Kidney capillary endothelial cell (primary cell): ENCODE measurements around the gene CTNNBL1.

Source experiments
- DNase-seq: peaks from one replicate; pipeline ENCODE4 v3.0.0-alpha.2; 2018; ENCODE audit warnings: low spot score

Gene CTNNBL1

GRCh38 chr20:37777012-37777950, 83.5 kb downstream of the CTNNBL1 start:
- peak; percentile 10 for DNase-seq

DNA sequence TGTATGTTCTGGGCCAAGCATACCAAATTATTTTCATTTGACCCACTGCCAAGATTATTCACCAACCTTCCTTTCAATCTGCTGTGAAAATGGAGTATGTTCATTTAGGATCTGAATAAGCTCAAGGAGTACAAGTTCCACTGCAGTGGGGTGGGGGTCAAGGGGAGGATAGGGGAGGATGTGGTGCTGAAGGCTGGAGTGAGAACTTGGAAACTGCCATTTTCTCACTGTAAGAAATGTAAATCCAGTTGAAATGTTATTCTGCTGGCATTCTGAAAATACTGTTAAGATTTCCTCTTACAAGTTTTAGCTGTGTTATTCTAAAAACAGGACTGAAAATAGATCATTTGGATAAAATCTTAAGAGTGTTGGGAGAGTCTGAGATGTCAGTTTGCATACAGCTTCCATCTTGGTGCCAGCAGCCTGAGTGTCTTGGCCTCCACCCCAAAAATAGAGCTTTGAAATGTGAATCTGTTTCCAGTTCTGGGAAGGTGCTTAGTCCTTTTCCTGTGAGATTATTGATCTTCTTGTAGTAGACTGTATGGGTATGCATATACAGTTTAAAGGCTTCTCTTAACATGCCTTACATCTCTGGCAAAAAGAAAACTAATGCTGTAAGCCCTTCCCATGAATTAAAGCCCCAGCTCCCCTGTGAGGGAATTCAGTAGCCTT, 84.3 kb downstream of the CTNNBL1 start:
- no peak for DNase-seq

DNA sequence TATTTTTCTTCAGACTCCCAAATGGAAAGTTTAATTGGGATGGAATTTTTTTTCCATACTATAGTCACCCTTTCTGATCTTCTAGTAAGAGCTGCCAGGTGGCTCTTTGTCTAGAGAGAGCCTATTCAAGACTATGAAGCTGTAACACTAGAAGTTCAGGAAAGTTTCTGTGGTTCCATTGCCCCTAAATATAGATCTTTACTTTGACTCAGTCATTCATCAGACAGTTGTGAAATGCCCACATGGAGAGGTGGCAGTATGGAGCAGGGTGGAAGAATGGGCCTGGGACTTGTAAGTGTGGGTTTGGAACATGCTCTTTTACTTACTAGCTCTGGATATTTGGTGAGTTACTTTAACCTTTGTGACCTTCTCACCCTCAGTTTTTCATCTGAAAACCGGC, 87.8 kb downstream of the CTNNBL1 start:
- no peak for DNase-seq

DNA sequence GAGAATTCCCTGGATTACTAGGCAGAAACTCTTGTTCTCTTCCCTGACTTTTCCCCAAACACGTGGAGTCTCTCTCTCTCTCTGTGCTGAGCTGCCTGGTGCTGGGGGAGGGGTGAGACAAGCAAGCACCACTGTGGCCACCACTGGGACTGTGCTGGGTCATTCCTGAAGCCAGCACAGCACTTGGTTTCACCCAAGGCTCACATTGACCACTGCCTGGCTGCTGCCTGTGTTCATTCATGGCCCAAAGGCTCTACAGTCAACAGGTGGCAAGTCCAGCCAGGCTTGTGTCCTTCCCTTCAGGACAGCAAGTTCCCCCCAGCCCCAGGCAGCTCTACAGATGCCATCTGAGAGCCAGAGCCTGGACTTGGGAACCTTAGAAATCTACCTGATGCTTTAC, 92.2 kb downstream of the CTNNBL1 start:
- no peak for DNase-seq

- no peak for DNase-seq
These were observed 95.6 kb downstream of the CTNNBL1 start for GRCh38 chr20:37789408-37789807.

DNA sequence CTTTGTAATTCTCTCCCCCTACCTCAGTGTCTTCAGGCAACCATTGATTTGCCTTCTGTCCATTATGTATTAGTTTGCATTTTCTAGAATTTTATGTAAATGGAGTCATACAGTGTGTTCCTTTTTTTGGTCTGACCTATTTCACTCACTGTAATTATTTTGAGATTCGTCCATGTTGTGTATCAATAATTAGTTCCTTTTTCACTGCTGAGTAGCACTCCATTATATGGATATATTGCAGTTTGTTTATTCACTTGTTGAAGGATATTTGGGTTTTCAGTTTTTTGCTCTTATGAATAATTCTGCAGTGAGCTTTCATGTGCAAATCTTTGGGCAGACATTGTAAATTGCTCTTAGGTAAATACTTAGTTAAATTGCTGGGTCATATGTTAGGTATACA, 97.1 kb downstream of the CTNNBL1 start:
- no peak for DNase-seq

DNA sequence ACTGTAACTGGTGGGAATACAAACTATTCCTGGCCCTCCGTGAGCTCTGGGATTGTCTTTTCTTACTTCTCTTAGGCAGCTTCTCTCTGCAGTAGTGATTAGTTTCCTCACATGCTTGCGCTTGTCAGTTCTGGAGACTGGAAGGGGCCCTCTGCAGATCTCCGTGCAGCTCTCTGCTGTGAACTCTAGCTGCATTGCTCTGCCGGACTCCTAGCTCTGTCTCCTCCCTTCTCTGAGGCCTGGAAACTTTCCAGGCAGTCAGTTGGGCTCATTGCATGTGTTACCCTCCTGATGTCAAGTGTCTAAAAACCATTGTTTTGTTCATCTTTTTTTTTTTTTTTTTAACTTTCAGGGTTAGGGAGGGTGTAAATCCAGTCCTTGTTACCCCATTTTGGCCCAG, 102.3 kb downstream of the CTNNBL1 start:
- no peak for DNase-seq

DNA sequence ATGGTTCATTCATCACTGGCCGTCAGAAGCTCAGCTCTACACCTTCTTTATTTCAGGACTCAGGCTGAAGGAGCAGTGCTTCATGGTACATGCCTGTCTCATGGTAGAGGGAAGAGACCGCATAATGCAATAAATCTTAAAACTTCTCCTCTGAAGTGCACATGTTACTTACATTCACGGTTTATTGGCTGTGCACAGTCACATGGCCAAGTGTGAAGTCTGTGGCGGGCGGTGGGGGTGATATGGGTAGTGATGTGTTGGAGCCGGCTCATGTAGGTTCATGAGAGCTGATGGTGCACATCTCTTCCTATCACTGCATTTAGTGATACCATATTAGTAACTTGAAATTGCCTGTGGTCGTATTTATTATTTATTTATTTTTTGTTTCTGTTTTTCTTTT, 102.9 kb downstream of the CTNNBL1 start:
- no peak for DNase-seq

GRCh38 chr20:37797669-37798175, 103.9 kb downstream of the CTNNBL1 start:
- DNase-seq, result no peak

DNA sequence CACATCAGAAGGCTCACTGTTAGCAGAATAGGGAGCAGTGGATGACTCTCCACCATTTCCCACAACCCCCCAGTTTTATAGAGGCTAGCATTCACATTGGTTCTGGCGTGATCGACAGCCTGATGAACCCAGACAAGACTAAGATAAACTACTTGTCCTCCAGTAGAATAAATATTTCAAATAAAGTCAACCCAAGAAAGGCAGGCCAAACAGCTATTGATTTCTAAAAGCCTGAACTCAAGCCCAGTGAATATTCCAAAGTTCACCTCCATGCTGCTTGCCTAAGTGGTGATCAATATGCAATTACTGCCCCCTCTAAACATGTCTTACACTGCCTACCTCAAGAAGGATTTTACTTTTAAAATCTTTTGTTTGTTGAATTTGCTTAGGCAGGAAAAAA, 104.5 kb downstream of the CTNNBL1 start:
- no peak for DNase-seq

GRCh38 chr20:37800618-37801017, 106.8 kb downstream of the CTNNBL1 start:
- no peak for DNase-seq

GRCh38 chr20:37801921-37802320, 108.1 kb downstream of the CTNNBL1 start:
- DNase-seq, result no peak

DNA sequence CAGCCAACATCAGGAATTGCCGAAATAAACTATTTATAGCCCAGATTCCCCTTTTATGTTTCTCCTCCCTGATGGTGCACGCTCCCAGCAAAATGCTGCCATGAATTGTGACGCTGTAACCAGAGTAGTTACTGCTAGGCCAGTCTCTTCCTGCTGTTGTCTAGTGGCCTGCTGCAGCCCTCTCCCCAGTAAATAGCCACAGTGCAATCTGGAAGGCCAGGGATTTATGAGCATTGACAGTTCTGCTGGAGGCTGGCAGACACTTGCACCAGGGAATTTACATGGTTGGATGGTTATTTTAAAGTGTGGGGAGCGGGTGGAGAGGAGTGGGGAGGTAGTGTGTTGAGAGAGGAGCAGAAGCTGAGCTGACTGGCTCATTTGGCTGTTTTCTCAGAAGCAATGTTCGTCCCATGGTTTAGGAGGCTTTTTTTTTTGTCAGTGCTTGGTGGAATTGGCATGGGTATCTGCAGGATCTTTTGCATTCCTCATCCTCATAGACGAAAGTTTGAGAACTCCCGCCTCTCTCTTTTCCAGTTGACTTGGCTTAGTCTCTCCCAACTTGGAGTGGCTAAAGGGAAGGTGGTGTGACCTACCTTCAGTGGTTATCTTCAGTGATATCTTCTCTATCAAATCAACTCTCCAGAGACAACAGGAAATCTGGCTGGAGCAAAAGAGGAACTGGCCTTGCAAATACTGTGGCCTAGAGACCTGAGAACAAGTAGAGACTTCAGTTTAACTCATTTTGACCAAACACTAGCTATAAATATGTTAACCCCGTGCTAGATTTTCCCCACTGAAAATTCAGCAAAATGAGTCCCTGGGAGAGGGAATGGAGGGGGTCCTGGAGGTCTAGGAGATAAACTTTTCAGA, 109.8 kb downstream of the CTNNBL1 start:
- no peak for DNase-seq

DNA sequence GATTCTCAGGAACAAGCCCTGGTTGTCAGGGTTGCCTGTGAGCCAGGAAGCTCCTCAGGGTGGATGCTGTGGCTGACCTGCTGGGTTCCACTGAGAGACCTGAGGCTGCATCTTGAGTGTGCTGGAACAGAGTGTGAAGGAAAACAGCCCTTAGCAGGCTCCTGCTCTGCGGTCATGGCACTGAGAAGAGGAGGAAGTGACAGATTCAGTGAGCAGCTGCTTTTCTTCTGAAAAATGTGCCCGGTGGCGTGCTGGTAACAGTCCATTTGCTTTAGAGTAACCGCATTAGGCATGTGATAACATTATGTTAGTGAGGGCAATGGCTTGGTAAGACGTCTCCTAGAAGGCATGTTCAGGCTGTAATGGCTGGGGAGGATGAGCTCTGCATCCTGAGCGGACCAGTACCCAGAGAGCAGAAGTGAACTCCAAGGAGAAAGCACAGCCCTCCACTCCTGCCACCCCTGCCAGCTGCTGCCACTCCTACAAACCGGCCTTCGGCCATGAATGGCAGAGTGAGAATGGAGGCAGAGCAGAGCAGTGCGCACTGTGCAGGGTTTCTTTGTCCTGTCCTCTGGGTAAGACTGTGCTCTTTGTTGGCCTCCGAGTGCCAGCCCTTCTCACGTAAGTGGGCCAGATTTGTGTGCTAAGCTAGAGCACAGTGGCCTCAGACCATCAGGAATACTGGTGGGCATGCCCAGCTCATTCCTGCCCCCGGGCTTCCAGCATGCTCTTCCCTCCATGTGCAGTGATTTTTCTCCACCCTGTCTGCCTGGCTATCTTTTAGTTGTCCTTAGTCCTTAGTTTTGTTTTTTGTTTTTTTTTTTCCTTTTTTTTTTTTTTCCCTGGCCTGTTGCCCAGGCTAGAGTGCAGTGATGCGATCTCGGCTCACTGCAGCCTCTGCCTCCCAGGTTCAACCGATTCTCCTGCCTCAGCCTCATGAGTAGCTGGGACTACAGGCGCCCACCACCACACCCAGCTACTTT, 111.0 kb downstream of the CTNNBL1 start:
- no peak for DNase-seq

GRCh38 chr20:37807471-37808232, 113.8 kb downstream of the CTNNBL1 start:
- no peak for DNase-seq

DNA sequence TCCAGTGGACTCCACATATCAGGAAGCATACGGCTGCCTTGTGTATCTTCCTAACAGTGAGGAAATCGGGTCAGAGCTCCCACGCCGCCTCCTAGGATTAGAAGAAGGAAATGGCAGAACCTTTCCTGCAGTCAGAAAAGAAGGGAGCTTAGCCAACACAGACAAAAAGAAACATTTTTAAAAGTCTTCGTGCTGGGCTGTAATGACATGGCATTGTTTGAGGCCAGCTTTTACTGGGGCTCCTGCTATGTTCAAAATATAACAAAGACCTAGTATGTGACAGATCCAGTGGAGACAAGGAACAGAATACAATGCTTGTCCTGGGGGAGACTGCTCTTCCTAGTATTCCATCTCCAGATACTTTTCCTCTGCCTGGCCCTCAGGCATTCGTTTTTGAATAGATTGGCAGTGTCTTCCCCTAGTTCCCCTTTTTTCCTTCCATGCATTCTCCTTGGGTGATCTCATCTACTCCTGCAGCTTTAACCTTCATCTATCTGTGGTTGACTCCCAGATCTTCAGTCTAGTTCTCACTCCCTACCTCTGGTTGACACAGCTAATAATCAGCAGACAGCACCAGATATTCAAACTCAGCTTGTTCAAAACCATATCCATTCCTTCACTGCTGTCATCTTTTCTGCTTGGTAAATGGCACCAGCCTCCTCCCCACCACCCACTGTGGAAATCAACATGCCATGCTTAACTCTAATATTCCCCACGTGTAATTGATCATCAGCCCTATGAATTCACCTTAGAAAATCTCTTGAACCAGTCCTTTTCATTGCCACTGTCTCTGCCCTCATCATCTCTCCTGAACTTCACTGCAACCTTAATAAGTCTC, 114.6 kb downstream of the CTNNBL1 start:
- DNase-seq, result no peak

DNA sequence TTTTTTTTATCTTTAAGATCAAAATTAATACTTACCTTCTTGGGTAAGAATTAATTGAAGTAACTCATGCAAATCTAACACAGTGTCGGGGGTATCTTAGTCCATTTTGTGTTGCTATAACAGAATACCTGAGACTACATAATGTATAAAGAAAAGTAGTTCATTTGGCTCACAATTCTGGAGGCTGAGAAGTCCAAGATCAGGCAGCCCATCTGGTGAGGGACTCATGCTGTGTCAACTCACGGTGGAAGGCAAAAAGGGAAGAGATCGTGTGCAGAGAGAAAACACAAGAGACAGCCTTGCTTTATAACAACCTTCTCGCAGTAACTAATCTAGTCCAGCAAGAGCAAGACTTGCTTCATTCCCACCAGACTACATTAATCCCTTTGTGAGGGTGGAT, 116.2 kb downstream of the CTNNBL1 start:
- DNase-seq, result no peak

GRCh38 chr20:37816003-37816402, 122.2 kb downstream of the CTNNBL1 start:
- no peak for DNase-seq

DNA sequence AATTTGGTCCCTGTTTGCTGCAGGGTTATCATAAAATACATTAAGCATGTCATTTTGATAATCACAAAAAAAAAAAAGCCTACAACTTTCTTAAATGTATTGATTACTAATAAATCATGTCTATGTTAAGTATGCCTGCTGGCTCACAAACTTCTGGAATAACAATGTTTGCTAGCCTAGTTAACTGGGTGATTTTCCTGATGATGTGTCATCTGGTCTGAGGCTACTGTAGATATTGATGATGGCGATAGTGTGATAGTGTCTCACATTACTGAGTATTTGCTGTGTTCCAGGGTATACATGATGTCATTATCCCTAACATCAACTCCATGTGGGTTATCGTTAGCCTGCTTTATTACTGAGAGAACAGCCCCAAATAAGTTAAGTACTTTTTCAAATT, 122.9 kb downstream of the CTNNBL1 start:
- no peak for DNase-seq
